ENCODE results near the gene MAGI2.

Gene MAGI2

GRCh38 chr7:78020136-78020873 is 1433.2 kb downstream of the MAGI2 start:
- ChIA-PET CTCF (interaction anchor here (0.6 to 2.8 kb wide), 41 partner anchors 9 to 1262 kb away, joined by 3 to 27 read pairs (median 4); no protein-coding TSS in a partner anchor), POLR2A (interaction anchor here (0.6 to 1.4 kb wide), 3 partner anchors 16 to 222 kb away, joined by 3 to 4 read pairs (median 3); partner anchors contain the start of genes PHTF2 and TMEM60)
- peak; percentile 61 for DNase-seq (ENCODE audit: low read depth, low spot score)
- peak; percentile 62 for TF ChIP-seq CTCF (IDR thresholded peaks at IDR 0.05; ENCODE audit: insufficient read depth, low read length, missing control alignments)
- H3K4me3 ChIP-seq (ENCODE audit: low read depth, low read length), result peak overlapping the region; percentile 64

- peak; percentile 16 for DNase-seq (ENCODE audit: low read depth, low spot score)
- CTCF ChIA-PET, result interaction anchor here (0.9 to 3.3 kb wide), 20 partner anchors 11 to 1158 kb away, joined by 3 to 27 read pairs (median 4); no protein-coding TSS in a partner anchor
- POLR2A ChIA-PET, result interaction anchor here (0.6 to 1.4 kb wide), 4 partner anchors 15 to 221 kb away, joined by 3 to 4 read pairs (median 3); partner anchors contain the start of genes PHTF2 and TMEM60
Measured at GRCh38 chr7:78019447-78020135, 1433.9 kb downstream of the MAGI2 start.

GRCh38 chr7:78018641-78019446 is 1434.6 kb downstream of the MAGI2 start:
- CTCF ChIA-PET, result interaction anchor here (0.5 to 3.3 kb wide), 14 partner anchors 25 to 1158 kb away, joined by 3 to 27 read pairs (median 4); no protein-coding TSS in a partner anchor
- POLR2A ChIA-PET, result interaction anchor here (1.2 kb wide), 1 partner anchor 81 kb away, joined by 3 read pairs; no protein-coding TSS in a partner anchor
- H3K4me3 ChIP-seq (ENCODE audit: low read depth, low read length), result peak overlapping the region; percentile 64
- no peak for TF ChIP-seq CTCF (IDR thresholded peaks at IDR 0.05; ENCODE audit: insufficient read depth, low read length, missing control alignments)
- no peak for DNase-seq (ENCODE audit: low read depth, low spot score)

More at GRCh38 chr7:78019447-78020135, 1433.9 kb downstream of the MAGI2 start:
- peak overlapping the region; percentile 64 for H3K4me3 ChIP-seq (ENCODE audit: low read depth, low read length)
- peak; percentile 28 for TF ChIP-seq CTCF (IDR thresholded peaks at IDR 0.05; ENCODE audit: insufficient read depth, low read length, missing control alignments)

- H3K4me3 ChIP-seq (ENCODE audit: low read depth, low read length), result no peak overlapping the region
- ChIA-PET CTCF (interaction anchor here (0.9 to 3.3 kb wide), 6 partner anchors 12 to 1159 kb away, joined by 3 to 14 read pairs (median 4); no protein-coding TSS in a partner anchor), POLR2A (no interaction called here)
- TF ChIP-seq CTCF (IDR thresholded peaks at IDR 0.05; ENCODE audit: insufficient read depth, low read length, missing control alignments), result no peak
- no peak for DNase-seq (ENCODE audit: low read depth, low spot score)
Measured at GRCh38 chr7:78017591-78018100, 1435.8 kb downstream of the MAGI2 start.

- CTCF ChIA-PET, result interaction anchor here (0.6 kb wide), 1 partner anchor 29 kb away, joined by 3 read pairs; no protein-coding TSS in a partner anchor
- TF ChIP-seq CTCF (IDR thresholded peaks at IDR 0.05; ENCODE audit: insufficient read depth, low read length, missing control alignments), result no peak
- no peak overlapping the region for H3K4me3 ChIP-seq (ENCODE audit: low read depth, low read length)
- no peak for DNase-seq (ENCODE audit: low read depth, low spot score)
- POLR2A ChIA-PET, result no interaction called here
Measured at GRCh38 chr7:78015574-78016260, 1437.8 kb downstream of the MAGI2 start.
